Measurements from ENCODE around the gene ZSWIM6. TPM values are rescaled to one million over a fixed set of nuclear protein-coding genes. Genes with fewer than 3 reads are reported as not detected.

ZSWIM6 gene
- total RNA-seq, 6 experiments from 2014 or later = 2.8 to 7.2 (median 4.1) TPM

DNA sequence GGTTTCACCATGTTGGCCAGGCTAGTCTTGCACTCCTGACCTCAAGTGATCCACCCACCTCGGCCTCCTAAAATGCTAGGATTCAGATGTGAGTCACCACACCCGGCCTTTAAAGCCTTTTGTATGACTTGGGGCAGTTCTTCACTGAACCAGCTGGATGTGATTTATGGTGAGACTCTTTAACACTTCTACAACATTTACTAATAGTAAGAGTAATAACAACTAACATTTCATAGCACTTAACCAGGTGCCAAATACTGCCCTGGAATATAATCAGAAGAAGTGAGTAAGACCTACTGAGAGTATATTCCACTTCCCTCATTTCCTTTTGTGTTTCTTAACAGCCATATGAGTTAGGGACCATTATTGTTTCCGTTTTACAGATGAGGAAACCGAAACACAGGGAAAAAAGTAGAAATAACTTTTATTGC is 10.0 kb downstream of the ZSWIM6 start:
- 69% methylated on average over 4 of the region's 4 CpGs for WGBS (ENCODE audit: insufficient coverage, low coverage, low lambda C conversion rate, missing lambda C conversion rate)
- DNase-seq (no peak), ATAC-seq (no peak)
- Histone ChIP-seq H3K4me3 (no peak overlapping the region), H3K4me1 (peaks cover 0 to 34% (median 7%) of the 10 kb centered on the region in 4 donors), H3K27ac (no peak overlapping the region), H3K27me3 (no peaks in the 10 kb centered on the region), H3K36me3 (no peaks in the 10 kb centered on the region), H3K9me3 (no peaks in the 10 kb centered on the region)
- intact Hi-C loops (cut with DNase I) = no loop called here
- TF ChIP-seq, protein P1, sequence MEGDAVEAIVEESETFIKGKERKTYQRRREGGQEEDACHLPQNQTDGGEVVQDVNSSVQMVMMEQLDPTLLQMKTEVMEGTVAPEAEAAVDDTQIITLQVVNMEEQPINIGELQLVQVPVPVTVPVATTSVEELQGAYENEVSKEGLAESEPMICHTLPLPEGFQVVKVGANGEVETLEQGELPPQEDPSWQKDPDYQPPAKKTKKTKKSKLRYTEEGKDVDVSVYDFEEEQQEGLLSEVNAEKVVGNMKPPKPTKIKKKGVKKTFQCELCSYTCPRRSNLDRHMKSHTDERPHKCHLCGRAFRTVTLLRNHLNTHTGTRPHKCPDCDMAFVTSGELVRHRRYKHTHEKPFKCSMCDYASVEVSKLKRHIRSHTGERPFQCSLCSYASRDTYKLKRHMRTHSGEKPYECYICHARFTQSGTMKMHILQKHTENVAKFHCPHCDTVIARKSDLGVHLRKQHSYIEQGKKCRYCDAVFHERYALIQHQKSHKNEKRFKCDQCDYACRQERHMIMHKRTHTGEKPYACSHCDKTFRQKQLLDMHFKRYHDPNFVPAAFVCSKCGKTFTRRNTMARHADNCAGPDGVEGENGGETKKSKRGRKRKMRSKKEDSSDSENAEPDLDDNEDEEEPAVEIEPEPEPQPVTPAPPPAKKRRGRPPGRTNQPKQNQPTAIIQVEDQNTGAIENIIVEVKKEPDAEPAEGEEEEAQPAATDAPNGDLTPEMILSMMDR (IDR thresholded peaks at IDR 0.05) = no peak
- no peak for TF ChIP-seq POLR2A (IDR thresholded peaks at IDR 0.05)

DNA sequence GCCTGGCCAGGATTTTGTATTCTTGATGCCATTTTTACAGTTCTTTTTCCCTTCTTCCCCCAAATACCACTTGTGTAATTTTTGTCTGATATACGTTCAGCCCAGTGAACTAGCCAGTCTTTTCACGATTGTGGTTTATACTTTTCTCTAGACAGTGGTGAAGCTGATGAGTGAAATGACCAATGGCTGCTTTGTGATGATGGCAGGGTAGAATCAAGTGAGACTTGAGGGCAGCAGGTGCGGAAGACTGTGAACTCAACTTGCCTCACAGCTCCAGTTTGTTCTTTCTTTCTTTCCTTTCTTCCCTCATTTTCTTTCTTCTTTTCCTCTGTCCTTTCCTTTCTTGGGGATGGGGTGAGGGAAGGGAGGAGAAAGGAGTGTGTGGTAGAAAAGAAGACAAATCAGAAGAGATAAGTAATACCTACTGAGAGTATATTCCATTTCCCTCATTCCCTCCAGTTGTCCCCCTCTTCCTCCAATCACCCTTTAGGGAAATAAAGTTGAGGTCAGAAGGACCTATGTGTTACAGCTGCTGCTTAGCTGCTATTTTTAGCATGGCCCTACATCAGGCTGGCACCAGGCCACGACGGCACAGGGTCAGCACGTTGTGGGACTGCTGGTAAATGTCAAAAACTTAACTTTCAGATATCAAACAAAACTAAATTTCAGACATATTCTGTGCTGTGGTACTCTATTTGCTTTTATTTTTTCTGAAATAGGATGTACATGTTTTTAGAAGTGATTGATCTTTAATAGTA is 12.3 kb downstream of the ZSWIM6 start:
- Histone ChIP-seq H3K27ac (no peak overlapping the region), H3K4me1 (peaks cover 0 to 37% (median 7%) of the 10 kb centered on the region in 4 donors), H3K36me3 (no peaks in the 10 kb centered on the region), H3K4me3 (no peak overlapping the region), H3K27me3 (no peaks in the 10 kb centered on the region), H3K9me3 (no peaks in the 10 kb centered on the region)
- DNase-seq (no peak), ATAC-seq (peak in 2 of 4 donors; percentile 13 to 38)
- whole genome bisulfite sequencing (ENCODE audit: insufficient coverage, low coverage, low lambda C conversion rate, missing lambda C conversion rate) = 58% methylated on average over 6 of the region's 6 CpGs
- intact Hi-C loops (cut with DNase I) = no loop called here
- TF ChIP-seq, protein P1 (IDR thresholded peaks at IDR 0.05) = no peak
- TF ChIP-seq POLR2A (IDR thresholded peaks at IDR 0.05) = no peak

DNA sequence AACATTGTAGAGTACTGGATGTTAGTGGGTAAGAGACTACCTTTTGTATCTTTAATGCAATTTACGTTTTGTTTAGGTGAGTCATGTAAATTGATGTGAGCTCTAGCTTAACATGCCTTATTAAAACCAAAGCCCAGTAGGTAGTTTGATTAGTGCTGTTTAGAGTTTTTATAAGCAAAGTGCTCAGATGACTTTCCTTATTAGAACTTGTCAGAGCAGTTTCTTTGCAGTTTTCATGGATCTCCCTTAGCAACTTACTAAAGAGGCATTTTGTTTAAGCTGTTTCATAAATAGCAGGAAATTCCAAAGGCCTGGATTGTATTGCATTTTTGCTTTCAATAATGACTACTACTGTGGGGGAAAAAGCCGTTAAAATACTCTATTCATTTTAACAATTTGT is 14.5 kb downstream of the ZSWIM6 start:
- no peak overlapping the region for H3K4me3 ChIP-seq
- 70% methylated on average over 2 of the region's 2 CpGs for WGBS (ENCODE audit: insufficient coverage, low coverage, low lambda C conversion rate, missing lambda C conversion rate)
- DNase-seq (no peak), ATAC-seq (no peak)
- H3K27me3 ChIP-seq = no peaks in the 10 kb centered on the region
- peaks cover 0 to 17% (median 5%) of the 10 kb centered on the region in 4 donors for H3K4me1 ChIP-seq
- intact Hi-C loops (cut with DNase I) = no loop called here
- TF ChIP-seq, protein P1 (IDR thresholded peaks at IDR 0.05) = no peak
- TF ChIP-seq POLR2A (IDR thresholded peaks at IDR 0.05) = no peak
- no peak overlapping the region for H3K27ac ChIP-seq
- no peaks in the 10 kb centered on the region for H3K9me3 ChIP-seq
- H3K36me3 ChIP-seq = no peaks in the 10 kb centered on the region

DNA sequence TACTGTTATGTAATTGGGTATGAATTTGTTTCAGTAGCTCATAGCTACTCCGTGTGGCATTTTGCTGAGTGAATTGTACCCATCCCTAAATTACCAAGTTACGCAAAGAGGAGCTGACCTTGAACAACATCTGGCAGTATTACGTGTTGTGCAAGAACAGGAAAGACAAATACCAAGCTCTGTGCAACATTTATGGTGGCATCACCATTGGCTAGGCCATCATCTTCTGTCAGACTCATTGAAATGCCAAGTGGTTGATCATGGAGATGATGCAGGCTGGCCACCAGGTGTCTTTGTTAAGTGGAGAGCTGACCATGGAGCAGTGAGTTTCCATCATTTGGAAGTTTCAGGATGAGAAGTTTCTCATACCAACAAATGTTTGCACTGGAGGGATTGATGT is 15.0 kb downstream of the ZSWIM6 start:
- Histone ChIP-seq H3K9me3 (no peaks in the 10 kb centered on the region), H3K4me1 (peaks cover 0 to 17% (median 5%) of the 10 kb centered on the region in 4 donors), H3K27me3 (no peaks in the 10 kb centered on the region), H3K36me3 (no peaks in the 10 kb centered on the region), H3K4me3 (no peak overlapping the region), H3K27ac (peak overlapping the region in 1 of 3 donors; percentile 8)
- DNase-seq (peak in 1 of 3 donors; percentile 54), ATAC-seq (peak; percentile 59 to 87 (median 80))
- intact Hi-C loops (cut with DNase I) = no loop called here
- TF ChIP-seq, protein P1 (IDR thresholded peaks at IDR 0.05) = peak in 3 of 4 donors; percentile 13 to 34 (median 28)
- TF ChIP-seq POLR2A (IDR thresholded peaks at IDR 0.05) = no peak
- WGBS (ENCODE audit: insufficient coverage, low coverage, low lambda C conversion rate, missing lambda C conversion rate) = 25% methylated on average over 3 of the region's 3 CpGs
